Activated CD4-positive, alpha-beta T cell treated with anti-CD3 and anti-CD28 coated beads for 36 hours (primary cell): ENCODE data around the gene DPYSL3. TPM values are rescaled to one million over a fixed set of nuclear protein-coding genes. Genes with fewer than 3 reads are reported as not detected.

Source experiments
- ATAC-seq: fragments of 200-7000 bp; cut with Tn5 transposase; one replicate; pipeline ENCODE4 v1.10.0; 2021; ENCODE audit warnings: mild to moderate bottlenecking, moderate library complexity
- CTCF ChIA-PET: fragments of 350-600 bp; sonication (Branson Sonifier 250); formaldehyde crosslinking; loops from one replicate; lab custom pipeline; 2021; ENCODE audit warnings: antibody characterized with exemption; lab: Charles Lee
- POLR2A ChIA-PET: fragments of 350-600 bp; sonication (Branson Sonifier 250); formaldehyde crosslinking; loops from one replicate; lab custom pipeline; 2021; ENCODE audit warnings: antibody characterized with exemption, inconsistent platforms; lab: Charles Lee
- DNase-seq: peaks from one replicate; pipeline ENCODE4 v3.0.0-alpha.2; 2020
- H3K27ac Mint-ChIP-seq: one replicate; pipeline ENCODE4 v1.8.0; 2021; ENCODE audit warnings: mixed read lengths
- H3K27me3 Mint-ChIP-seq: one replicate; pipeline ENCODE4 v1.8.0; 2021; ENCODE audit warnings: mixed read lengths
- H3K36me3 Mint-ChIP-seq: one replicate; pipeline ENCODE4 v1.8.0; 2021; ENCODE audit warnings: low read depth, mixed read lengths
- H3K4me1 Mint-ChIP-seq: one replicate; pipeline ENCODE4 v1.8.0; 2021; ENCODE audit warnings: mixed read lengths
- H3K4me3 Mint-ChIP-seq: one replicate; pipeline ENCODE4 v1.8.0; 2021; ENCODE audit warnings: mild to moderate bottlenecking, moderate library complexity, mixed read lengths
- H3K9me3 Mint-ChIP-seq: one replicate; pipeline ENCODE4 v1.8.0; 2021; ENCODE audit warnings: low read depth, mixed read lengths
- intact Hi-C, 2 experiments: fragments of 100-400 bp; cut with DNase I in 1 of 2; cut with micrococcal nuclease in 1 of 2; formaldehyde crosslinking; loops; one replicate each; pipeline versions ENCODE4 v1.14.2 to v1.15.1; 2022 to 2024; cut with DNase I, micrococcal nuclease
- total RNA-seq, 2 experiments: library from RNA; stranded (reverse); gene quantifications; one replicate each; pipeline ENCODE4 v1.2.3, GENCODE V29; 2021

The DPYSL3 gene
- total RNA-seq, 2 experiments from 2014 or later, result 0.16 to 0.18 TPM

DNA sequence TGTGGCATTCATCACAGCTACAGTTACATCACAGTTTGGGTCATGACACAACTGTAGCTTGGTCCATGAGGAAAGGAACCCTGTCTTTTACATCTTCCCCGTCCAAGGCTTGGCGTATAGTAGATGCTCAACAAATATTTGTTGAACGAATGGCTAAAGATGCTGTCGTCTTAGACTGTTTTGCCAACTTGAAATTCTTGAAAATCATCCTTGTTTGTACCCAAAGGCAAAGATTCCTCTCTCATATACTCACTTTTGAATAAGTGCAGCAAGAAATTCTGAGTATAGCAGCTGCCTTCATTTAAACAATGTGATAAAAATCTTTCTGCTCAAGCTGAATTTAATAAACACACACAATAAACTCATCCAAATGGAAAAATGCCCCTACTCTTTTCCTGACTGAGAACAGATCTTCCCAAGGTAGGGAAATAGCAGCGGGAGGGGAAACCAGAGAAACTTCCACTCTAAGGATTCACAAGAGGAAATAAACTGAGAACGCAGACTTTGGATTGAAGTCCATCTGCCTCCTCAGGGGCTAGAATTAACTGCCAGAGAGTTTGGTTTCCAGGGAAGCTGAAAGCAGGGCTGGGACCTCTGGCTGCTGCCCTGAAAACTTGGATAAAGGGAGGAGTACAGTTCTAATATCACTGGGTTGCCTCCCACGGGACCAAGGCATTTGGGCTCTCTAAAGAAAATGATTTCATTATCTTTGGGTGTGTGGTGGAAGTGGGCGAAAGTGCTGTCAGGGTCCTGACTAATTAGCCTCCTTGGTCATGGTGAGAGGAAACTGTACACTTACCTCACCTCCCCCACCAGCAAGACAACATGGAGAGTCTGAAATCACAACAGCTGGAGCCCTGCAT lies 99.1 kb downstream of the DPYSL3 start:
- intact Hi-C loops, result no loop called here
- POLR2A ChIA-PET, result no interaction called here
- H3K9me3 Mint-ChIP-seq, result no peaks in the 10 kb centered on the region
- CTCF ChIA-PET, result no interaction called here
- no peak overlapping the region for H3K27ac Mint-ChIP-seq
- no peak for ATAC-seq
- no peaks in the 10 kb centered on the region for H3K4me1 Mint-ChIP-seq
- no peak overlapping the region for H3K4me3 Mint-ChIP-seq
- no peaks in the 10 kb centered on the region for H3K27me3 Mint-ChIP-seq
- DNase-seq, result no peak
- no peaks in the 10 kb centered on the region for H3K36me3 Mint-ChIP-seq

DNA sequence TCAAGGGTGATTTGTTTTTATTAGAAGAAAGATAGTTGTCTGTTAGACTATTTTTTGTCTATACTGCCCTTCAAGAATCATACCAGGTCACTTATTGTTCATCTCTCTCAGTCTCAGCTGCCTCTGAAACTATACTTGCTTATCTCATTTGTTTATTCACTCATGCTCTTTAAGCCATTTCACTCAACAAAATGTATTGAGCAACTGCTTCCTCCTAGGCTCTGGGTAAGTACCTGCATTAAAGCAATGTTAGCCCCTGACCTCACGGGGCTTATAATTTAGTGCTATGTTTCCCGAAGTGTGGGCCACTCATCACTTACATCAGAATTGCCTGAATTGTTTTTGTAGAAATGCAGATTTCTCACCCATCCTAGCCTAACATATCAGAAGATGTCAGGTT lies 100.9 kb downstream of the DPYSL3 start:
- ChIA-PET CTCF (no interaction called here), POLR2A (no interaction called here)
- H3K36me3 Mint-ChIP-seq, result no peaks in the 10 kb centered on the region
- no peak overlapping the region for H3K27ac Mint-ChIP-seq
- no peaks in the 10 kb centered on the region for H3K4me1 Mint-ChIP-seq
- H3K4me3 Mint-ChIP-seq, result no peak overlapping the region
- DNase-seq, result no peak
- ATAC-seq, result no peak
- H3K27me3 Mint-ChIP-seq, result no peaks in the 10 kb centered on the region
- H3K9me3 Mint-ChIP-seq, result no peaks in the 10 kb centered on the region
- intact Hi-C loops, result no loop called here

DNA sequence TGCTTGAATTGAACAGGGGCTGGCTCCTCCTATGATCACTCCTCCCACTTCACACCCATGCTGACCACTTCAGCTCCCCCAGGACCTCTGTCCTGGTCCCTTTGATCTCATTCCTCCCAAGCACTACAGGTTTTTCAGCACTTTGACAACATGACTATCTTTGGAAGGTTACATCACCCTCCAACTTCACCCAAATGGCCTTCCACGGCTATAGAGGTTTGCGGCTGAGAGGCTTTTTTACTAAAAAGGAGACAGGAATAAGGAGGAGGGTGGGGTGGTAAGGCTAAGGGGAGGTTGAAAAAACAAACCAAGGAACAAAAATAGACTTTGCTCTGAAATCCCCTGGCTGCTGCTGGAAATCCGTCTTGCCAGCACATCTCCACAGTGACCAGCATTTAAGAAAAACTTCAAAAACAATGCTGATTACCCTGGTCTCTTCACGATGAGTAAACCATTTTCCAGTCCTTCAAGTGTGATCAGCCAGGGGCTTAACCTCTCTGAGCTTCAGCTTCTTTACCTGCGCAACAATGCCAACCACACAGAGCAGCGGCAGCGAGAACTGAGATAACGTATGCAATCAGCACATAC lies 102.7 kb downstream of the DPYSL3 start:
- ATAC-seq, result no peak
- no peaks in the 10 kb centered on the region for H3K36me3 Mint-ChIP-seq
- H3K27me3 Mint-ChIP-seq, result no peaks in the 10 kb centered on the region
- no peaks in the 10 kb centered on the region for H3K4me1 Mint-ChIP-seq
- H3K27ac Mint-ChIP-seq, result no peak overlapping the region
- CTCF ChIA-PET, result no interaction called here
- no peak for DNase-seq
- no peak overlapping the region for H3K4me3 Mint-ChIP-seq
- POLR2A ChIA-PET, result no interaction called here
- intact Hi-C loops, result no loop called here
- no peaks in the 10 kb centered on the region for H3K9me3 Mint-ChIP-seq

DNA sequence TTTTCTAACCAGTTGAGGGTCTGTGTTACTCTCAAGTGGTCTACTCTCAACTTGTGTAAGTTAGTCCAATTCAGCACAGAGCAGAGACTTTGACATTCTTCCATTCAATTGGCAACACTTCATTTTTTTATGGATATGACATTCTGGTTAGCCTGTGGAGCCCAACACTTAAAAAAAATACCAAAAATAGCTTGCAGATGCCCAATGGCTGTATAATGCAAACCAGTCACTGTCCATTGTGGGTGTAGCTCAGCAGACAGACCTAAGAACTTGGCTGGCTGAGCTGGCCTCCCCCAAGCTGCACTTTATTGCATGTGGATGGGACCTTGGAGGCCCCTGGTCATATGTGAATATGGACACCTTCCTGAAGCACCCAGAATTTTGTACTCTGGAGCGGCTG lies 103.2 kb downstream of the DPYSL3 start:
- no peak for DNase-seq
- Mint-ChIP-seq H3K36me3 (no peaks in the 10 kb centered on the region), H3K27me3 (no peaks in the 10 kb centered on the region), H3K27ac (no peak overlapping the region), H3K4me3 (no peak overlapping the region), H3K4me1 (no peaks in the 10 kb centered on the region), H3K9me3 (no peaks in the 10 kb centered on the region)
- ChIA-PET CTCF (no interaction called here), POLR2A (no interaction called here)
- ATAC-seq, result no peak
- intact Hi-C loops, result no loop called here

DNA sequence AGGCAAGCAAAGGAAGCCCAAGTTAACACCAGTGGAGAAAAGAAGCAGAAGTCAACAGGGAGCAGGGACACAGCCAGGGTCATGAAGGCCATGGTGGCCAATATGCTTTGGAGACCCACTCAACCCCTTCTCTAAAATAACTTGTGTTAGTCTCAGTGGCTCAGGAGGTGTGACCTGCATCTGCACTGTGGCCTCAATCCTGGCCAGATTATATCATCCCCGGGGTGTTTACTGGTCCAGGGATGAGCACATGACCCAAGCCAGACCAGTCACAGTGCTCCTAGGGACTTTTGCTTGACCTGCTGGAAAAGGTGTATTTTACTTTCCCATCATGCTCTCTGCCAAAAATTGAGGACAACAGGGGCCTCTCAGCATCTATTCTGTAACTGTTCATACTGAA lies 105.2 kb downstream of the DPYSL3 start:
- Mint-ChIP-seq H3K27me3 (no peaks in the 10 kb centered on the region), H3K4me1 (no peaks in the 10 kb centered on the region), H3K36me3 (no peaks in the 10 kb centered on the region), H3K9me3 (no peaks in the 10 kb centered on the region), H3K4me3 (no peak overlapping the region), H3K27ac (no peak overlapping the region)
- intact Hi-C loops, result no loop called here
- POLR2A ChIA-PET, result no interaction called here
- no peak for DNase-seq
- CTCF ChIA-PET, result no interaction called here
- ATAC-seq, result no peak

DNA sequence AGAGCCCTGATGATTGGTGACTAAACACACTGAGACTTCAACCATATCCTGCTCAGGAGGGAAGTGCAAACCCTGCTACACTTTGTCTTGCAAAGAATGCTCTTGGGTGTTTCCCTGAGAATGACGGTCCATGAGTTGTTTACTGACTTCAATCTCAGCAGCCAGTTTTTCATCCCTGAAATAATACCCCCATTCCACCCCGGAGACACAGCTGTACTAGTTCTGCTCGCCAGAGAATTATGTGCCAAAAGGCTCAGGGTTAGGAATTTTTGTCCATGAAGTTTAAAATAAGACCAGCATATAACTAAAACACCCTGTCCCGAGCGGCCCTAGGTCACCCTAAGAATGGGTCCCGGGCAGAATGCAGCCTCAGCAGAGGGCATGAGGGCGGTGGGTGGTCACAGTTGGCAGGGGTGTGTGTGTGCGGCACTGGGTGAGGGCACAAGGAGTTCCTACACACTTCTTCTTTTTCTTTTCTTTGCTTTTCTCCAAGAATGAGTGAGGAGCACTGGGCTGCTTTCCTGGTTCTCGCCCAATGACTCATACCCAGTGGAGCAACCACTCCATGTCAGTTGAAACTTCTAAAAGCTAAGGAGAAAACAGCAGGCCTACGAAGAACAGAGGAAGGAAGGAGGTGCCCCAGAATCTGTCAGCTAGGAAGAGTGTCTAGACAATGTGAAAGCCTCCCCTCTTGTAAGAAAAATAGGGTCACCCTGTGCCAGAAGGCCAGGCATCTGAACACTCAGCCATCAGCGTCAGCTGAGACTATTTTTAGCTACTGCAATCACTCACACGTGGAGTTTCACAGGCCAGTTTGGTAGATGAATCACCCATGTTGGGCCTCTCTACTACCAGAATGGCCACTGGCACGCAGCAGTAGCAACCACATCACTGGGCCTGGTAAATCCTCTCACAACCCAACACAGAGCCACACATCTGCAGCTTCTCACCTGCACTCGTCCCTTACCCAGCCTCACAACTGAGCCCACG lies 105.9 kb downstream of the DPYSL3 start:
- ChIA-PET POLR2A (no interaction called here), CTCF (no interaction called here)
- H3K27me3 Mint-ChIP-seq, result no peaks in the 10 kb centered on the region
- no peak overlapping the region for H3K27ac Mint-ChIP-seq
- H3K9me3 Mint-ChIP-seq, result no peaks in the 10 kb centered on the region
- no peak overlapping the region for H3K4me3 Mint-ChIP-seq
- ATAC-seq, result no peak
- no peak for DNase-seq
- H3K36me3 Mint-ChIP-seq, result no peaks in the 10 kb centered on the region
- no peaks in the 10 kb centered on the region for H3K4me1 Mint-ChIP-seq
- intact Hi-C loops, result no loop called here

DNA sequence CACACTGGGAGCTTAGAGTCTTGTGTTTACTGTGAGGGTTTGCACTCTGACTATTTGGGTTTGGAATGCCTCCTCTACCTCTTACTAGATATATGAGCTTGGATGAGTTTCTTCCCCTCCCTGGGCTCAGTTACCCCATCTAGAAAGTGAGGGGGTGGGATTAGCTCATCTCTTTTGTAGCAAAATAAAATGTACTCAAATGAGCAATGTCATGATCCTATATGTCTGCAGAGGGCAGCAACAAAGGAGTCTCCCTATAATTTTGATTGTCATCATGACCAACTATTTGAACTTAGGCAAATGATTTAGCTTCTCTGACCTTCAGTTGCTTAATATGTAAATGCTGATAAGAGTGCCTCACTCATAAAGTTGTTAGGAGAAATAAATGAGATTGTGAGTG lies 109.0 kb downstream of the DPYSL3 start:
- H3K27ac Mint-ChIP-seq, result no peak overlapping the region
- intact Hi-C loops, result no loop called here
- H3K27me3 Mint-ChIP-seq, result no peaks in the 10 kb centered on the region
- H3K4me1 Mint-ChIP-seq, result no peaks in the 10 kb centered on the region
- H3K4me3 Mint-ChIP-seq, result no peak overlapping the region
- DNase-seq (no peak), ATAC-seq (no peak)
- no peaks in the 10 kb centered on the region for H3K36me3 Mint-ChIP-seq
- CTCF ChIA-PET, result no interaction called here
- POLR2A ChIA-PET, result no interaction called here
- no peaks in the 10 kb centered on the region for H3K9me3 Mint-ChIP-seq

DNA sequence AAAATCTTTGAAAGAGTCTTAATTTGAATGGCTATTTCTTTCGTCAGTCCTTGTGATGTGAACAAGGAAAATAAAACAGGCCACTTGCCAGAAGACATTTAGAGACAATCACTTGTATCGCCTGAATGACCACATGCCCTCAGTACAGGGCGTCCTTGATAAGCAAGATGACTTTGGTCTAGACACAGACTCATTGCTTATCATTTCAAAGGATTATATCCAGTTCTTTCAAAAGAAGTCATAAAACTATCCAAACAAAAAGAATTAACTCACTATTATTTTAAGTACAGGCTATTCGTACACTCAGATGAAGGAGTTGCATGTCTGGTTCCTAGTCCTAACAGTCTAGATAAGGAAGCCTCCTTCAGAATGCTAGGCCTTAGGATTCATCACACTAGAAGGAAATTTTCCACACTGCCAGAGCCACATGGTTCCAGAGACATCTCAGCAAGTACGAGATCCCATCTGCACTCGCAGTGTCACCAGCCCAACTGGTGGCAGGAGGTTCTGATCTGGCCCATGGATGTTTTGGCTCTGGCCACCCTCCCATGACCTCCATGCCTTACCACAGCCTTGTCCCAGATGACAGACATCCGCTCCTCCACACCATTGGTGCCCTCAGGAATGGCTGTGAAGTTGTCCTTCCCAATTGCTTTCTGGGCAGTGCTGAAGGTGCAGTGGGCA lies 109.6 kb downstream of the DPYSL3 start:
- CTCF ChIA-PET, result no interaction called here
- Mint-ChIP-seq H3K27ac (no peak overlapping the region), H3K9me3 (no peaks in the 10 kb centered on the region), H3K4me3 (no peak overlapping the region), H3K4me1 (no peaks in the 10 kb centered on the region), H3K27me3 (no peaks in the 10 kb centered on the region), H3K36me3 (no peaks in the 10 kb centered on the region)
- ATAC-seq, result no peak
- POLR2A ChIA-PET, result no interaction called here
- no peak for DNase-seq
- intact Hi-C loops, result no loop called here

DNA sequence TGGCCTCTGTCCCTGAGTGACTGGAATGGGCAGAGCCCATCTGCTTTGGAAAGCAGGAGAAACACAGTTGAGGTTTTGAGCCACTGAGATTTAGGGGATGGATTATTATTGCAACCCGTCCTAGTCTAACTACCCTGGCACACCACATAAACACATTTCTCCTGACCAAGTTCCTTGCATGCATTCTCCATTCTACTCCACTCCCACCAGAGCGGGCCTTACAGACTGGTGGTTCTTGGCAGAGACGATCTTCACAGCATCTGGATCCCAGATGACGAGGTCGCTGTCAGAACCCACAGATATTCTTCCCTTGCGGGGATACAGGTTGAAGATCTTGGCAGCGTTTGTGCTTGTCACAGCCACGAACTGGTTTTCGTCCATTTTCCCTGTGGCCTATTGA lies 111.0 kb downstream of the DPYSL3 start:
- H3K4me1 Mint-ChIP-seq, result no peaks in the 10 kb centered on the region
- H3K9me3 Mint-ChIP-seq, result no peaks in the 10 kb centered on the region
- H3K27me3 Mint-ChIP-seq, result no peaks in the 10 kb centered on the region
- no peak overlapping the region for H3K27ac Mint-ChIP-seq
- POLR2A ChIA-PET, result no interaction called here
- DNase-seq (no peak), ATAC-seq (no peak)
- CTCF ChIA-PET, result no interaction called here
- no peaks in the 10 kb centered on the region for H3K36me3 Mint-ChIP-seq
- H3K4me3 Mint-ChIP-seq, result no peak overlapping the region
- intact Hi-C loops, result no loop called here

DNA sequence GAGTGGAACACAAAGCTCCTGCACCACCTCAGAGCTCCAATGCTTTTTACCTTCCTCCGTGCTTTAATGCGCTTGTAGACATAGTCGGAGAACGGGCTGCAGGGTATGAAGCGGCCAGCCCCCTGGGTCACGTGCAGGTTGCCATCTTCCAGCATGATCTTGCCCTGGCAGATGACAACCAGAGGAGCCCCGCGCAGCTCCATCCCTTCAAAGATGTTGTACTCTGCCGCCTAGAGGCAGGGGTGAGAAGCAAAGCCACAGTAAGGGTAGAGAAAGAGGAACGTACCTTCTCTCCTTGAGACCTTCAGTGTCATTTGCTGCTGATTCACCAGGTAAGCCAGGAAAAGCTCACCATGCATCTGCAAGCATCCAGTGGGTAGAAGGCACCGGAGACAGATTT lies 112.3 kb downstream of the DPYSL3 start:
- no peak for ATAC-seq
- H3K4me3 Mint-ChIP-seq, result no peak overlapping the region
- CTCF ChIA-PET, result interaction anchor here (0.6 kb wide), 1 partner anchor 859 kb away, joined by 3 read pairs; no protein-coding TSS in a partner anchor

DNA sequence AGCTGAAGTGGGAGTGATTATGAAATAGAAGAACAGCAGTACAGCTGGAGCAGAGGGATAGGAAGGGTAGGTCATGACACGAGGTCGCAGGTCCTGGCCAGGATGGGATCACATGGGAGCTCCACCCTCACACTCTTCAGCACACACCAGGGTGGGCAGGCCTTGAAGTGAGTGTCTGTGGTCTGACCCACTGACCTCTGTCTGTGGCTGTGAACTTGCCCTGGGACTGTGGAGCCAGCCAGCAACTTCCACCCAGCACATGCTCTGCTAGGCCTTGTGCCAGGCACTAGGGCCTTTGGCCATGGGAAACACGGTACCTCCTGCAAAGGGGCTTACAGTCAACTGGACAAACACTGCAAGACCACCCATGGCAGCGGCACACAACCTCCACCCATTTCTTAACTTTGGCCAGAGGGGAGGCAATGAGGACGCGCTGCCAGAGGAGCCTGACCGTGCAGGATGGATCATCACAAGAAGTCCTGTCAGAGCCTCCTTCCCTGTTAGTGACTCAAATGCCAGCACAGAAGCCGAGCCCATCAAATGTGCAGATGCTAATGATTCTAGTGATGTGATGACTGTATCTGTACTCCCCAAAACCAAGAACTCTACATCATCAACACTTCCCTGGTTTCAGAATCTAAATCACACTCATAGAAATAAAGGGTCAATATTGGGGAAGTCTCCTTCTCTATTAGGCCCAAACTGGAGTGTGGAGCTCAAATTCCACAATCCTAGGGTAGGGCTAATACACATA lies 113.6 kb downstream of the DPYSL3 start:
- Mint-ChIP-seq H3K36me3 (no peaks in the 10 kb centered on the region), H3K4me3 (no peak overlapping the region), H3K4me1 (no peaks in the 10 kb centered on the region), H3K27ac (no peak overlapping the region), H3K27me3 (no peaks in the 10 kb centered on the region), H3K9me3 (no peaks in the 10 kb centered on the region)
- ATAC-seq (no peak), DNase-seq (no peak)
- intact Hi-C loops, result no loop called here
- ChIA-PET CTCF (no interaction called here), POLR2A (no interaction called here)

More for the DNA sequence above, 112.3 kb downstream of the DPYSL3 start:
- DNase-seq, result no peak
- no peaks in the 10 kb centered on the region for H3K27me3 Mint-ChIP-seq
- intact Hi-C loops, result no loop called here
- no peak overlapping the region for H3K27ac Mint-ChIP-seq
- no peaks in the 10 kb centered on the region for H3K9me3 Mint-ChIP-seq
- POLR2A ChIA-PET, result no interaction called here
- no peaks in the 10 kb centered on the region for H3K36me3 Mint-ChIP-seq
- no peaks in the 10 kb centered on the region for H3K4me1 Mint-ChIP-seq
